Right atrium auricular region (tissue), 2 donors: ENCODE results near the gene VPS50. TPM values are rescaled to one million over a fixed set of nuclear protein-coding genes. Genes with fewer than 3 reads are reported as not detected.

ENCODE experiments used
- DNase-seq: peaks from one replicate; pipeline ENCODE4 v3.0.0-alpha.2; 2019; ENCODE audit warnings: low spot score
- H3K27ac ChIP-seq, 2 donors: fragments of 200-600 bp; sonication (generic); 1 replicate in 1 of 2; 2 replicates in 1 of 2; pipeline ENCODE4 v1.5.1; 2016 to 2019
- H3K27me3 ChIP-seq, 2 donors: fragments of 200-600 bp; sonication (generic); one replicate each; pipeline versions ENCODE4 v1.5.1 to v1.6.0; 2017 to 2019
- H3K36me3 ChIP-seq: fragments of 200-600 bp; sonication (generic); one replicate; pipeline ENCODE4 v1.5.1; 2016
- H3K4me1 ChIP-seq, 2 donors: fragments of 200-600 bp; sonication (generic); one replicate each; pipeline versions ENCODE4 v1.5.1 to v1.6.0; 2017 to 2019
- H3K4me3 ChIP-seq, 2 donors: fragments of 200-600 bp; sonication (generic); 1 replicate in 1 of 2; 2 replicates in 1 of 2; pipeline ENCODE4 v1.5.1; 2017 to 2019; ENCODE audit warnings: mild to moderate bottlenecking in 1 of 2, moderate library complexity in 1 of 2
- H3K9me3 ChIP-seq, 2 donors: fragments of 200-600 bp; sonication (generic); one replicate each; pipeline ENCODE4 v1.5.1; 2019
- CTCF ChIP-seq, 2 donors: fragments of 200-600 bp; sonication (generic); IDR thresholded peaks; one replicate each; pipeline ENCODE4 v1.5.1; 2019; ENCODE audit warnings: antibody characterized with exemption in 2 of 2
- total RNA-seq, 2 donors: library from RNA; depleted of rRNA; stranded (reverse); fragments of >200 nt; gene quantifications; one replicate each; pipeline ENCODE4 v1.1.0, GENCODE V29; 2016

Gene VPS50
- total RNA-seq, 2 donors from 2014 or later, result 8.8 to 22.7 TPM

DNA sequence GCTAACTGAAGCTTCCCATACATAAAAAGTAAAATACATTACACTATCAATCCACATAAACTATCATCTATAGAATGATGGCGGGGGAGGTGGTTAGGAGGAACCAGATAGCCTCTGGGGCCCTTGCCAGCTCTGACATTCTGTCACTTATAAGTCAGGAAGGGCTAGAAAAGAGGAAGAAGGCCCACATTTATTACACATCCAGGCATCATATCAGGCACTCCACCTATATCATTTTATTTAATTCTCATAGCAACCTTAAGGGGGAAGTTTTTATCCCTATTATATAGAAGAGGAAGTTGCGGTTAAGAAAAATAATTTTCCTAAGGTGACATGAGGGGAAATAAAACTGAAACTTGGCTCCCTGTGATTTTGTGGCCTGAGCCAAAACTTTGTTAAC, 35.8 kb upstream of the VPS50 start:
- Histone ChIP-seq H3K9me3 (no peaks in the 10 kb centered on the region), H3K27ac (no peak overlapping the region), H3K4me1 (no peaks in the 10 kb centered on the region), H3K4me3 (no peak overlapping the region), H3K27me3 (no peaks in the 10 kb centered on the region), H3K36me3 (no peaks in the 10 kb centered on the region)
- DNase-seq, result no peak
- no peak for TF ChIP-seq CTCF (IDR thresholded peaks at IDR 0.05)

DNA sequence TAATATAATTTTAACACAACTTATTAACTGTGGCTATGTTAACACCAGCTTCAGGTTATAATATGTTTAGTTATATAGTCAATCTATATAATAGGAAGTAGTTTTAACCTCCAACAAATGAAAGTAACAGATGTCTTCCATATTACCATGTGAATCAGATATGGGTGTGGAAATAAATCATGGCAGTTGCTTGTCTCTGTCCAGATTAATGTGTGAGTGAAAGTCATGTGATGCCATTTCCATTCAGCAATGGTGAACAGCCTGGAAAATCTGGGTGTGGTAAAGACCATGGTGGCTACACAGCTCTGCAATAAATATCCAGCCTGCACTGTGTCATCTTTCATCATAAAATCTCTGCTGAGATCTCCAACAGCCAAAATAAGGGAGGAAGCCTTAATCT, 33.7 kb upstream of the VPS50 start:
- H3K27ac ChIP-seq, result no peak overlapping the region
- no peaks in the 10 kb centered on the region for H3K36me3 ChIP-seq
- H3K9me3 ChIP-seq, result no peaks in the 10 kb centered on the region
- no peak for DNase-seq
- TF ChIP-seq CTCF (IDR thresholded peaks at IDR 0.05), result no peak
- H3K4me1 ChIP-seq, result no peaks in the 10 kb centered on the region
- H3K27me3 ChIP-seq, result no peaks in the 10 kb centered on the region
- no peak overlapping the region for H3K4me3 ChIP-seq

DNA sequence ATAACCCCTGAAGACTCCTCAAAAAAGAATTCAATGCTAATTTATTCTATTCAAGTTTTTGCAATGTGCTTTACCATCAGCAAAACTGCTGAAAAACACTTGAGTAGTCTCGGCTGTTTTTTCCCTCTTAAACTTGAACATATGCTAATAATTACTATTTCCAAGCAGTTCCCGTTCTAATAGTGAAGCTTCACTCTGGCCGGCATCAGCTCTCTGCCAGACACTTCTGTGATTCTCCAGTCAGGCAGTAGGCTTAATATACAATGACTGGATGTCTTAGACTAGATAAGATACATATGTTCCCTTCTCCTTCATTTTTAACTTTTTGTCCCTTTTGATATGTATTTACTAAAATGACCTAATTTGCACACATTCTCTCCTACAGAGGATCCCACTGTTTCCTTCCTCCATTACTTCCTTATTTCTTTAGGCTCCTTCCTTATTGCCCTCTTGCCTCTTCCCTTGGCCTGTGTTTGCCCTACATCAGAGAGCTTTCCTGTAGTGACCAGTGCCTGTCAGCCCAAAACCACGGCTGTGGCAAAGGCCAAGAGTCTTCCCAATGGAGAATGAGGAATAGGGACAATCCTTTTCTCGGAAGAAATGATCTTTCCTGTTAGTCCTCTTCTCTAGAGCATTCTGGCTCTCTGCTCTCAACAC, 29.4 kb upstream of the VPS50 start:
- no peak for TF ChIP-seq CTCF (IDR thresholded peaks at IDR 0.05)
- Histone ChIP-seq H3K36me3 (no peaks in the 10 kb centered on the region), H3K4me3 (no peak overlapping the region), H3K4me1 (no peaks in the 10 kb centered on the region), H3K27me3 (no peaks in the 10 kb centered on the region), H3K27ac (no peak overlapping the region), H3K9me3 (no peaks in the 10 kb centered on the region)
- DNase-seq, result no peak

DNA sequence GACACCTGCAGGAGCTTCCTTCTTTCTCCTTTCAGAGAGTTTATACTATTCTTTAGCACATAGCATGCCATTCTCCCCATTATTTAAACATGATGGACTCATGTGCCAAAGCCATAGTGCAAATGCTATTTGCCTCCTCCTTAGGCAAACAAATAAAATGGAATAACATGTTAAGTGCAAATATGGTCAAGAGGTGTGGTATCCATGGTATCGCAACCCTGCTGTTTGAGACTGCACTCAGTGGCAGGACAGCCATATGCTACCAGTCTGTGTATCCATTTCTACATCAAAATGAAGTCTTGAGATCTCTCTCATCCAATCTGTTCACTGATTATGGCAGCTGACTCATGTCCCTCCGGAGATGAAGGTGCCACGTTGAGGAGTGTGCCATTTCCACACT, 28.7 kb upstream of the VPS50 start:
- DNase-seq, result no peak
- Histone ChIP-seq H3K4me3 (no peak overlapping the region), H3K27ac (no peak overlapping the region), H3K36me3 (no peaks in the 10 kb centered on the region), H3K9me3 (no peaks in the 10 kb centered on the region), H3K27me3 (no peaks in the 10 kb centered on the region), H3K4me1 (no peaks in the 10 kb centered on the region)
- no peak for TF ChIP-seq CTCF (IDR thresholded peaks at IDR 0.05)

- no peaks in the 10 kb centered on the region for H3K36me3 ChIP-seq
- no peak overlapping the region for H3K4me3 ChIP-seq
- H3K27ac ChIP-seq, result no peak overlapping the region
- no peaks in the 10 kb centered on the region for H3K27me3 ChIP-seq
- no peak for DNase-seq
- no peak for TF ChIP-seq CTCF (IDR thresholded peaks at IDR 0.05)
- no peaks in the 10 kb centered on the region for H3K9me3 ChIP-seq
- no peaks in the 10 kb centered on the region for H3K4me1 ChIP-seq
Measured at GRCh38 chr7:93205046-93205445, 27.1 kb upstream of the VPS50 start.

GRCh38 chr7:93211228-93211818, 20.8 kb upstream of the VPS50 start:
- Histone ChIP-seq H3K27ac (no peak overlapping the region), H3K9me3 (no peaks in the 10 kb centered on the region)
- DNase-seq, result no peak

More at GRCh38 chr7:93211228-93211818, 20.8 kb upstream of the VPS50 start:
- TF ChIP-seq CTCF (IDR thresholded peaks at IDR 0.05), result no peak
- H3K4me3 ChIP-seq, result no peak overlapping the region
- no peaks in the 10 kb centered on the region for H3K27me3 ChIP-seq
- no peaks in the 10 kb centered on the region for H3K4me1 ChIP-seq
- H3K36me3 ChIP-seq, result no peaks in the 10 kb centered on the region
